ENCODE results near the gene CDK7.

CDK7 gene

DNA sequence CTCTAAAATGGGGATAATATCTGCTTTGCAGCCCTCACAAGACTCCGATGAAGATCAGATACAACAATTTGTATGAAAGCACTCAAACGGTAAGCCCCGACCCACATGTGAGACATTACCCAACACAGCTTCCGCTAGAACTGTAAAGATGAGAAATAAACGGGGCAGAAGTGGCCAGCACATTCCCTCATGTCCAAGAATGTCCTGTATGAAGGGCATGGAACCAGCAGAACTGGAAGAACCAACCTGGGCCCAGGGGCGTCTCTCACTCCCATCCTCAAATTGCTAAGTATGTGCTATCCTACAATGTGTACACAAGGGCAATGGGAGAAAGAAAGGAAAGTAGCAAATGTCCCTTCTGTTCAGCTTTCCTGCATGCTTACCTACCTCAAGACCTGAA is 64.9 kb downstream of the CDK7 start:
- H3K9me3 ChIP-seq (ENCODE audit: insufficient read depth, low read depth, low read length), result no peaks in the 10 kb centered on the region
- H3K36me3 ChIP-seq (ENCODE audit: insufficient read depth, low read depth, low read length), result no peaks in the 10 kb centered on the region
- no peak overlapping the region for H3K27ac ChIP-seq (ENCODE audit: low read length)
- H3K9ac ChIP-seq (ENCODE audit: low read depth, low read length), result no peak overlapping the region
- no peak overlapping the region for H3K4me3 ChIP-seq (ENCODE audit: low read length)
- H3K27me3 ChIP-seq (ENCODE audit: insufficient read depth, low read length), result no peaks in the 10 kb centered on the region
- H3K4me1 ChIP-seq (ENCODE audit: insufficient read depth, low read length), result peaks cover 5% of the 10 kb centered on the region; the same call in 1 of the 2 replicates

DNA sequence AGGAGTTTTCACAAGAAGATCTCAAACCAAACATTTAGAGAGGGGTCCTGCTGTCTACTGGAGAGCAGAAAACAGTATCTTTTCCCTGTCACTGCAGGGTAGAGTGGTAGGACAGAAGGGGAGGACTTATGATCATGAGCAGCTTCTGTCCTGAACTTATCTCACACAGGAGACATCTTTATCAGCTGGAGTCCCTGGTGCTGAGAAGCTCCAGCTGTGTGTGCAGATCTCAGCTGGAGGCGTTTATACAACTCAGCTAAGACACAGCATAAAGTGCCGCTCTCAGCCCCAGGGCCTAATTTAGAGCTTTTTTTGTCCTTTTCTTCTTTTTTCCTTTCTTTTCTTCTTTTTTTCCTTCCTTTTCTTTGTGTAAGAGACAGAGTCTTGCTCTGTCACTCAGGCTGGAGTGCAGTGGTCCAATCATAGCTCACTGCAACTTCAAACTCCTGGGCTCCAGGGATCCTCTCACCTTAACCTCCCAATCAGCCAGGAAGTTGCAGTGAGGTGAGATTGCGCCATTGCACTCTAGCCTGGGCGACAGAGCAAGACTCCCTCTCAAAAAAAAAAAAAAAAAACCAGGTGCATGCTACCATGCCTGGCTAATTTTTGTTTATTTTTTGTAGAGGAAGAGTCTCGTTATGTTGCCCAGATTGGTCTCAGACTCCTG is 66.0 kb downstream of the CDK7 start:
- no peaks in the 10 kb centered on the region for H3K9me3 ChIP-seq (ENCODE audit: insufficient read depth, low read depth, low read length)
- H3K4me3 ChIP-seq (ENCODE audit: low read length), result no peak overlapping the region
- no peak overlapping the region for H3K9ac ChIP-seq (ENCODE audit: low read depth, low read length)
- H3K4me1 ChIP-seq (ENCODE audit: insufficient read depth, low read length), result no peaks in the 10 kb centered on the region
- no peaks in the 10 kb centered on the region for H3K27me3 ChIP-seq (ENCODE audit: insufficient read depth, low read length)
- H3K36me3 ChIP-seq (ENCODE audit: insufficient read depth, low read depth, low read length), result no peaks in the 10 kb centered on the region
- H3K27ac ChIP-seq (ENCODE audit: low read length), result no peak overlapping the region

DNA sequence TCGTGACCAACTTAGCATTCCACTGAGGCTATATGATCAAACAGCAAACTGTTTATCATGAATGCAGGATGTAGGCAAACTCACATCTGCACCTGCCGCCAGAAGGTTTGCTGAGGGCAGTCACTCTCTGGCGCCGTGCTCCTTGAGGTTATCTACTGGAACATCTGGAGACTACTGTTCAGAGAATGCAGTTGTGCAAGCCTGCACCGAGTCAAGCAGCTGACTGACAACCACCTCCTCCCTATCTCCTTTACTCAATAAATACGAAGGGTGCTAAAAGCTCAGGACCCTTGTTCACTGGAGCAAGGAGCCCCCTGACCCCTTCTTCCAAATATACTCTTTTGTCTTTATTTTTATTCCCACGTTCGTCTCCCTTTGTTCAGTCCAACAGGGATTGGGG is 70.8 kb downstream of the CDK7 start:
- Histone ChIP-seq H3K27ac (ENCODE audit: low read length) (no peak overlapping the region), H3K27me3 (ENCODE audit: insufficient read depth, low read length) (no peaks in the 10 kb centered on the region), H3K9me3 (ENCODE audit: insufficient read depth, low read depth, low read length) (no peaks in the 10 kb centered on the region), H3K9ac (ENCODE audit: low read depth, low read length) (no peak overlapping the region), H3K4me1 (ENCODE audit: insufficient read depth, low read length) (no peaks in the 10 kb centered on the region), H3K4me3 (ENCODE audit: low read length) (no peak overlapping the region), H3K36me3 (ENCODE audit: insufficient read depth, low read depth, low read length) (no peaks in the 10 kb centered on the region)

DNA sequence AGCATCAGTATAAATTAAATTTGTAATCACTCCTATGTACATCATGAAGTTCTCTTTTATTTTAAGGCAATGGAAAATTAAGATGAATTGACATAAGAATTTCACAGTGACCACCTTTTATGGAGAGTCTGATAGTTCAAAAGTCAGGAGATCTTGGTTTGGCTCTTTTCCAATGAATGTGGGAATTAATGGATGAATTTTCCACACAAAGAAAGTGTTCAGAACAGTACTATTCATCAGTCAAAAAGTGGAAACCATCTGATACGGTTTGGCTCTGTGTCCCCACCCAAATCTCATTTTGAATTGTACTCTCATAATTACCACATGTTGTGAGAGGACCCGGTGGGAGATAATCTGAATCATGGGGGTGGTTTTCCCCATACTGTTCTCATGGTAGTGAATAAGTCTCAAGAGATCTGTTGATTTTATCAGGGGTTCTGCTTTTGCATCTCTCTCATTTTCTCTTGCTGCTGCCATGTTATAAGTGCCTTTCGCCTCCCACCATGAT is 73.4 kb downstream of the CDK7 start:
- H3K27ac ChIP-seq (ENCODE audit: low read length), result no peak overlapping the region
- no peaks in the 10 kb centered on the region for H3K4me1 ChIP-seq (ENCODE audit: insufficient read depth, low read length)
- H3K27me3 ChIP-seq (ENCODE audit: insufficient read depth, low read length), result no peaks in the 10 kb centered on the region
- H3K36me3 ChIP-seq (ENCODE audit: insufficient read depth, low read depth, low read length), result no peaks in the 10 kb centered on the region
- no peak overlapping the region for H3K4me3 ChIP-seq (ENCODE audit: low read length)
- no peaks in the 10 kb centered on the region for H3K9me3 ChIP-seq (ENCODE audit: insufficient read depth, low read depth, low read length)
- no peak overlapping the region for H3K9ac ChIP-seq (ENCODE audit: low read depth, low read length)

DNA sequence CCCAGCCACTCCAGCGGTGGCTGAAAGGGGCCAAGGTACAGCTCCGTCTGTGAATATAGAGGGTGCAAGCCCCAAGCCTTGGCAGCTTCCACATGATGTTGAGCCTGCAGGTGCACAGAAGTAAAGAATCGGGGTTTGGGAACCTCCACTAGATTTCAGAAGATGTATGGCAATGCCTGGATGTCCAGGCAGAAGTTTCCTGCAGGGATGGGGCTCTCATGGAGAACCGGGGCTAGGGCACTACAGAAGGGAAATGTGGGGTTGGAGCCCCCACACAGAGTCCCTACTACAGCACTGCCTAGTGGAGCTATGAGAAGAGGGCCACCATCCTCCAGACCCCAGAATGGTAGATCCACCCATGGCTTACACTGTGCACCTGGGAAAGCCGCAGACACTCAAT is 74.7 kb downstream of the CDK7 start:
- H3K9me3 ChIP-seq (ENCODE audit: insufficient read depth, low read depth, low read length), result no peaks in the 10 kb centered on the region
- H3K36me3 ChIP-seq (ENCODE audit: insufficient read depth, low read depth, low read length), result peaks cover 4% of the 10 kb centered on the region; the same call in 1 of the 2 replicates
- H3K4me1 ChIP-seq (ENCODE audit: insufficient read depth, low read length), result no peaks in the 10 kb centered on the region
- no peak overlapping the region for H3K9ac ChIP-seq (ENCODE audit: low read depth, low read length)
- no peaks in the 10 kb centered on the region for H3K27me3 ChIP-seq (ENCODE audit: insufficient read depth, low read length)
- no peak overlapping the region for H3K27ac ChIP-seq (ENCODE audit: low read length)
- no peak overlapping the region for H3K4me3 ChIP-seq (ENCODE audit: low read length)

DNA sequence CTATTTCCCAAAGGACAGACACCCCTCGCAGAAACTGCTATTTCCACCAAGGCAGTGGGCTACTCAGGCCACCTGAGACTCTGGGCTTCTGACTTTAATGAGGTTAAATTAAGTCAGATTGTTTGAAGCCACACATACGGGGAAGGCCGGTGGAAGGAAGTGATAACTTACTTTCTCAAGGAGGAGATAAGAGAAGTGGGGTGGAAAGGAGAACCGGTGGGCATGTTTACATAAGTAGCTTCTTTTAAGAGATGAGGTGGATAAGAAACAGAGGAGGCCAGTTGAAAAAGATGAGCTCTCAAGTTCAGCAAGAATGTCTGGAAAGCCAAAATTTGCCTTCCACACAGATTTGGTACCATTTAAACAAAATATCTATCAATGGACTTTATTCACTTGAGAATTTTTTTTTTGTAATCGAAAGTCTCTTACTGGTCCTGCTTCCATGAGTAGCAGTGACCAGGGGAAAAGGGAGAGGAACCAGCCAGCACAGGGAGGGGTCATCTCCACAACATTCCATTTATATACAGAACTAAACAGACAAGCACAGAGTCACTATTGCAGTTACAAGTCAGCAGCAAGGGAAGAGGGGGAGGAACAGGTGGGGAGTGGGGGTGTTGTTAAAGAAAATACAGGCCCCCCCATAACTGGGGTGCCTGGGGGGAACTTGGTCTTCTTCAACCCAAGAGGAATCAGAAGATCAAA is 77.9 kb downstream of the CDK7 start:
- Histone ChIP-seq H3K36me3 (ENCODE audit: insufficient read depth, low read depth, low read length) (peaks cover 4% of the 10 kb centered on the region; the same call in 1 of the 2 replicates), H3K27ac (ENCODE audit: low read length) (no peak overlapping the region), H3K4me1 (ENCODE audit: insufficient read depth, low read length) (no peaks in the 10 kb centered on the region), H3K9ac (ENCODE audit: low read depth, low read length) (no peak overlapping the region), H3K4me3 (ENCODE audit: low read length) (no peak overlapping the region), H3K27me3 (ENCODE audit: insufficient read depth, low read length) (no peaks in the 10 kb centered on the region), H3K9me3 (ENCODE audit: insufficient read depth, low read depth, low read length) (no peaks in the 10 kb centered on the region)

DNA sequence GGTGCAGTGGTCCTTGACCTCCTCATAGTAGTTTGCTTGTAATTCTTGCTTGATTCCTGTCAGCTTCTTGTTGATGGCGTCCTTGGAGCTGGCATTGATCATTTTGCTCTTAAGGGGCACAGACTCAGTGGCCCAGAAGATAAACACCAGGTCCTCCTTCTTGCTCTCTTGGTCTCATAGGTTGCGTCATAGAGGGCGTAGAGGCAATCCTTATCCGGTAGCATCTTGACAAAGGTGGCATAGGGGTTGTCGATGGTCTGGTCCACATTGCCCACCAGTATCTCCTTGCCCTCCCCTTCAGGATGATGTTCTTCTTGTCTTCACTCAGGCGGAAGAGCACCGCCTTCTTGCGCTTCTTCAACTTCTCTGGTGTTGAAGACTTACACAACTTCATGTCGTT is 78.7 kb downstream of the CDK7 start:
- H3K4me3 ChIP-seq (ENCODE audit: low read length), result no peak overlapping the region
- H3K4me1 ChIP-seq (ENCODE audit: insufficient read depth, low read length), result no peaks in the 10 kb centered on the region
- H3K9me3 ChIP-seq (ENCODE audit: insufficient read depth, low read depth, low read length), result no peaks in the 10 kb centered on the region
- no peak overlapping the region for H3K9ac ChIP-seq (ENCODE audit: low read depth, low read length)
- no peak overlapping the region for H3K27ac ChIP-seq (ENCODE audit: low read length)
- H3K36me3 ChIP-seq (ENCODE audit: insufficient read depth, low read depth, low read length), result peaks cover 4% of the 10 kb centered on the region; the same call in 1 of the 2 replicates
- no peaks in the 10 kb centered on the region for H3K27me3 ChIP-seq (ENCODE audit: insufficient read depth, low read length)

DNA sequence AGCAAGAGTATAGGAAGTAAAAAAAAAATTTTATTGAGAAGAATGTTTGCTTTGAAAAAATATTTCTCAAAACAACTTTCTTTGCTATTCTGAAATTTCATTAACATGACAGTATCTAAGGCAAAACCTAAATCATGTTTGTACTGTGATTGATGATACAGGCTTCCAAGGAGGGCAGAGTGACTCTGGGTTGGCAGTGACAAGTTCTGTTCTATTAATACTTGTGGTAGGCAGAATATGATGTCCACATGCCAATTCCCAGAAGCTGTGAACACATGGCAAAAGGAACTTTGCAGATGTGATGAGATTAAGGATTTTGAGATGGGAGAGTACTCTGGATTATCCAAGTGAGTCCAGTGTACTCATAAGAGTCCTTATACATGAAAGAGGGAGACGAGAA is 81.3 kb downstream of the CDK7 start:
- Histone ChIP-seq H3K4me3 (ENCODE audit: low read length) (no peak overlapping the region), H3K27me3 (ENCODE audit: insufficient read depth, low read length) (no peaks in the 10 kb centered on the region), H3K36me3 (ENCODE audit: insufficient read depth, low read depth, low read length) (peaks cover 4% of the 10 kb centered on the region; the same call in 1 of the 2 replicates), H3K27ac (ENCODE audit: low read length) (no peak overlapping the region), H3K9me3 (ENCODE audit: insufficient read depth, low read depth, low read length) (no peaks in the 10 kb centered on the region), H3K4me1 (ENCODE audit: insufficient read depth, low read length) (no peaks in the 10 kb centered on the region), H3K9ac (ENCODE audit: low read depth, low read length) (no peak overlapping the region)

DNA sequence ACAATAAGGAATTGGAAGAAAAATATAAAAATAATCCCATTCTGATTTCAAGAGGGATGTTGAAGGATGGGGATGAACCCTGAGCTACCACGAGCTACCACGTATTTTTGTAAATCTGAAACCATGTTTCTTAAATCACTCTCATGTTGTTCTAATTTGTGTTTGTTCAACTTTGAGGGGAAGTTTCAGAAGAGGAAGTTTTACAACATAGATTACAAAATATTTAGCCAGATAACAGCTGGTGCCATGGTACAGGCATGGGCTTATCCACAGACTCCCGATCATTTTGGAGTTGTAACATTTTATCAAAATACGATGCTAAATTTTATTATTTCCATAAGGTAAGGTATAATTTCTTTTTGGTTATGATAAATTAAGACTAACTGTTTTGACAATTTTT is 82.7 kb downstream of the CDK7 start:
- H3K9ac ChIP-seq (ENCODE audit: low read depth, low read length), result no peak overlapping the region
- H3K36me3 ChIP-seq (ENCODE audit: insufficient read depth, low read depth, low read length), result peaks cover 4% of the 10 kb centered on the region; the same call in 1 of the 2 replicates
- H3K27me3 ChIP-seq (ENCODE audit: insufficient read depth, low read length), result no peaks in the 10 kb centered on the region
- no peaks in the 10 kb centered on the region for H3K4me1 ChIP-seq (ENCODE audit: insufficient read depth, low read length)
- no peaks in the 10 kb centered on the region for H3K9me3 ChIP-seq (ENCODE audit: insufficient read depth, low read depth, low read length)
- no peak overlapping the region for H3K4me3 ChIP-seq (ENCODE audit: low read length)
- no peak overlapping the region for H3K27ac ChIP-seq (ENCODE audit: low read length)

DNA sequence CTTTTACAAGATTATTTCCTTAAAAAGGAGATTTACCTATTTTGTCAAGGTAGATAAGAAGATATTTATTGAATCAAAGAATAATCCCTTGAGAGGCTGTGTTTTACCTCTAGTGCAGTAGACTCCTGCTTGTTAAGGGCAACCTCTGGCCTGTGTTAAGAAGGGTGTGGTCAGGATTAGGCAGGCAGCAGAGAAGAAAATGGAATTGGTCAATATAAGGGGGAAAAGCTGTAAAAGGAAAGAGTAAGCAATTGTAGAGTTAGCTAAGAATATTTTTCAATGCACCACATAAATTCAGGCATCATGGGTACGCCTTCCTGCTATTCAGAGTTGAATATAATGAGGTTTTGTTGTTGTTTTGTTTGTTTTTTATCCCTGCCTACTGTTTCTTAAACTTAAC is 91.7 kb downstream of the CDK7 start:
- no peaks in the 10 kb centered on the region for H3K27me3 ChIP-seq (ENCODE audit: insufficient read depth, low read length)
- H3K27ac ChIP-seq (ENCODE audit: low read length), result no peak overlapping the region
- H3K9ac ChIP-seq (ENCODE audit: low read depth, low read length), result no peak overlapping the region
- H3K4me1 ChIP-seq (ENCODE audit: insufficient read depth, low read length), result no peaks in the 10 kb centered on the region
- H3K9me3 ChIP-seq (ENCODE audit: insufficient read depth, low read depth, low read length), result no peaks in the 10 kb centered on the region
- H3K4me3 ChIP-seq (ENCODE audit: low read length), result no peak overlapping the region
- H3K36me3 ChIP-seq (ENCODE audit: insufficient read depth, low read depth, low read length), result no peaks in the 10 kb centered on the region
